COLO829 (cell line): ENCODE measurements around the gene THAP3.
A peak's percentile ranks its signal among the peaks of the same experiment; 100 is the strongest.

Experiments used
- DNase-seq: peaks from one replicate; pipeline ENCODE4 v3.0.0; 2012; ENCODE audit warnings: low spot score

The THAP3 gene, protein sequence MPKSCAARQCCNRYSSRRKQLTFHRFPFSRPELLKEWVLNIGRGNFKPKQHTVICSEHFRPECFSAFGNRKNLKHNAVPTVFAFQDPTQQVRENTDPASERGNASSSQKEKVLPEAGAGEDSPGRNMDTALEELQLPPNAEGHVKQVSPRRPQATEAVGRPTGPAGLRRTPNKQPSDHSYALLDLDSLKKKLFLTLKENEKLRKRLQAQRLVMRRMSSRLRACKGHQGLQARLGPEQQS

GRCh38 chr1:6624710-6625583, at the start of gene THAP3:
Gene THAP3, plus strand, starts transcription at chr1:6624868. Its CDS starts 351 bp downstream, at chr1:6625219.
- DNase-seq = peak; percentile 65

GRCh38 chr1:6577831-6578525, 46.7 kb upstream of the THAP3 start:
- peak; percentile 48 for DNase-seq

DNA sequence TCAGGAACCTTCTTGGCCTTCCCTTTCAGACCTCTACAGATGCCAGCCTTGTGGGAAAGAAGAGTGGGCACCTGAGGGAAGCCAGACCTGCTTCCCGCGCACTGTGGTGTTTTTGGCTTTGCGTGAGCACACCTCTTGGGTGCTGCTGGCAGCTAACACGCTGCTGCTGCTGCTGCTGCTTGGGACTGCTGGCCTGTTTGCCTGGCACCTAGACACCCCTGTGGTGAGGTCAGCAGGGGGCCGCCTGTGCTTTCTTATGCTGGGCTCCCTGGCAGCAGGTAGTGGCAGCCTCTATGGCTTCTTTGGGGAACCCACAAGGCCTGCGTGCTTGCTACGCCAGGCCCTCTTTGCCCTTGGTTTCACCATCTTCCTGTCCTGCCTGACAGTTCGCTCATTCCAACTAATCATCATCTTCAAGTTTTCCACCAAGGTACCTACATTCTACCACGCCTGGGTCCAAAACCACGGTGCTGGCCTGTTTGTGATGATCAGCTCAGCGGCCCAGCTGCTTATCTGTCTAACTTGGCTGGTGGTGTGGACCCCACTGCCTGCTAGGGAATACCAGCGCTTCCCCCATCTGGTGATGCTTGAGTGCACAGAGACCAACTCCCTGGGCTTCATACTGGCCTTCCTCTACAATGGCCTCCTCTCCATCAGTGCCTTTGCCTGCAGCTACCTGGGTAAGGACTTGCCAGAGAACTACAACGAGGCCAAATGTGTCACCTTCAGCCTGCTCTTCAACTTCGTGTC, 45.9 kb upstream of the THAP3 start:
- DNase-seq = no peak

DNA sequence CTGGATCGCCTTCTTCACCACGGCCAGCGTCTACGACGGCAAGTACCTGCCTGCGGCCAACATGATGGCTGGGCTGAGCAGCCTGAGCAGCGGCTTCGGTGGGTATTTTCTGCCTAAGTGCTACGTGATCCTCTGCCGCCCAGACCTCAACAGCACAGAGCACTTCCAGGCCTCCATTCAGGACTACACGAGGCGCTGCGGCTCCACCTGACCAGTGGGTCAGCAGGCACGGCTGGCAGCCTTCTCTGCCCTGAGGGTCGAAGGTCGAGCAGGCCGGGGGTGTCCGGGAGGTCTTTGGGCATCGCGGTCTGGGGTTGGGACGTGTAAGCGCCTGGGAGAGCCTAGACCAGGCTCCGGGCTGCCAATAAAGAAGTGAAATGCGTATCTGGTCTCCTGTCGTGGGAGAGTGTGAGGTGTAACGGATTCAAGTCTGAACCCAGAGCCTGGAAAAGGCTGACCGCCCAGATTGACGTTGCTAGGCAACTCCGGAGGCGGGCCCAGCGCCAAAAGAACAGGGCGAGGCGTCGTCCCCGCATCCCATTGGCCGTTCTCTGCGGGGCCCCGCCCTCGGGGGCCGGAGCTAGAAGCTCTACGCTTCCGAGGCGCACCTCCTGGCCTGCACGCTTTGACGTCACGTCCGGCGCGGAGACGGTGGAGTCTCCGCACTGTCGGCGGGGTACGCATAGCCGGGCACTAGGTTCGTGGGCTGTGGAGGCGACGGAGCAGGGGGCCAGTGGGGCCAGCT, 45.1 kb upstream of the THAP3 start, which contains the start of gene ZBTB48:
Gene ZBTB48 (plus strand): TSS at position 621 of the 745 bp plus-strand sequence. CDS start 616 bp downstream, outside the sequence.
- peak; percentile 98 for DNase-seq

- no peak for DNase-seq
Observed at GRCh38 chr1:6580119-6580592, 44.5 kb upstream of the THAP3 start.

DNA sequence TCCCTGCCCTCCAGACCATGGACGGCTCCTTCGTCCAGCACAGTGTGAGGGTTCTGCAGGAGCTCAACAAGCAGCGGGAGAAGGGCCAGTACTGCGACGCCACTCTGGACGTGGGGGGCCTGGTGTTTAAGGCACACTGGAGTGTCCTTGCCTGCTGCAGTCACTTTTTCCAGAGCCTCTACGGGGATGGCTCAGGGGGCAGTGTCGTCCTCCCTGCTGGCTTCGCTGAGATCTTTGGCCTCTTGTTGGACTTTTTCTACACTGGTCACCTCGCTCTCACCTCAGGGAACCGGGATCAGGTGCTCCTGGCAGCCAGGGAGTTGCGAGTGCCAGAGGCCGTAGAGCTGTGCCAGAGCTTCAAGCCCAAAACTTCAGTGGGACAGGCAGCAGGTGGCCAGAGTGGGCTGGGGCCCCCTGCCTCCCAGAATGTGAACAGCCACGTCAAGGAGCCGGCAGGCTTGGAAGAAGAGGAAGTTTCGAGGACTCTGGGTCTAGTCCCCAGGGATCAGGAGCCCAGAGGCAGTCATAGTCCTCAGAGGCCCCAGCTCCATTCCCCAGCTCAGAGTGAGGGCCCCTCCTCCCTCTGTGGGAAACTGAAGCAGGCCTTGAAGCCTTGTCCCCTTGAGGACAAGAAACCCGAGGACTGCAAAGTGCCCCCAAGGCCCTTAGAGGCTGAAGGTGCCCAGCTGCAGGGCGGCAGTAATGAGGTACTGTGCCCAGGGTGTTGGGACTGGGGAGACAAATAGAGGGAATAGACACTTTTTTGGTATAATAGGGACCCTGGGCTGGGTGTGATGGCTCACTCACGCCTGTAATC, 43.9 kb upstream of the THAP3 start:
- no peak for DNase-seq

GRCh38 chr1:6581561-6582305, 42.9 kb upstream of the THAP3 start:
- no peak for DNase-seq

GRCh38 chr1:6582370-6582769, 42.3 kb upstream of the THAP3 start:
- DNase-seq = no peak

- no peak for DNase-seq
Observed at GRCh38 chr1:6584126-6585080, 40.3 kb upstream of the THAP3 start.

- no peak for DNase-seq
Observed at GRCh38 chr1:6585081-6585722, 39.5 kb upstream of the THAP3 start.

- DNase-seq = no peak
Observed at GRCh38 chr1:6585841-6586240, 38.8 kb upstream of the THAP3 start.

DNA sequence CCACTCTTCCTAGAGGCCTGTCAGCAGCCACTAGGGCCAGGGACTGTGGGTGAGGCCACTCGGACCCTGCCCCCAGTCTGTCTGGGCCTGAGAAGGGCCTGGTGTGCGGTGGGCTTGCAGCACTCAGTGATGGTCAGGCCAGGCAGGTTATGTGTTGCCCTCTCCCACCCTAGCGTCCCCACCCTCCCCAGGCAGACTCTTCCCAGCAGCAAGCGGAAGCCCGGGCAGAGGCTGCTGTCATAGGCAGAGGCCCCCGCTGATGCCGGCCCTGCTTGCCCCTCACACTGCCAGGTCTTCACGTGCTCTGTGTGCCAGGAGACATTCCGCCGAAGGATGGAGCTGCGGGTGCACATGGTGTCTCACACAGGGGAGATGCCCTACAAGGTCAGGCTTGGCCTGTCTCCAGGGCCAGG, 38.3 kb upstream of the THAP3 start:
- DNase-seq = no peak

- DNase-seq = no peak
Observed at GRCh38 chr1:6587261-6588005, 37.2 kb upstream of the THAP3 start.

DNA sequence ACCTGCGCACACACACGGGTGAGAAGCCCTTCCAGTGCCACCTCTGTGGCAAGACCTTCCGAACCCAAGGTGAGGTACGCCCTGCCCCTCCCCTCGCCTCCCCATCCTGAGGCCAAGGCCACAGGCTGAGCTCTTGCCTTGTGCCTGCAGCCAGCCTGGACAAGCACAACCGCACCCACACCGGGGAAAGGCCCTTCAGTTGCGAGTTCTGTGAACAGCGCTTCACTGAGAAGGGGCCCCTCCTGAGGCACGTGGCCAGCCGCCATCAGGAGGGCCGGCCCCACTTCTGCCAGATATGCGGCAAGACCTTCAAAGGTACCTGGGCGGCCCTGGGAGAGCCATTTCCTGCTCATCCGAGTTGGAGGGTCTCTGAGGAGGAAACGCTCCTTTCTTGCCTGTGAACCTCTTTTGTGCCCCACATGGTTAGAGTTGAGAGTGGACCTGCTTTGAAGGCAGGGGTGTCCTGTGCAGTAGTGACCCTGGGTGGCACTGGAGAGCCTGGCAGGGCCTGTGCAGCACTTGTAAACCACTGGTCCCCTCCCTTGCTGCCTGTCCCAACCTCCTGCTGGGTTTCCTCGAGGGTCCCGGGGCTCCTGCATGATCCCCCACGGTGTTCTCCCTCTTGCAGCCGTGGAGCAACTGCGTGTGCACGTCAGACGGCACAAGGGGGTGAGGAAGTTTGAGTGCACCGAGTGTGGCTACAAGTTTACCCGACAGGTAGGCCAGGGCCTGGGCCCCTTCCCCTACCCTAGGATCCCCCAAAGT, 36.4 kb upstream of the THAP3 start:
- DNase-seq = no peak

- DNase-seq = no peak
Observed at GRCh38 chr1:6588893-6589520, 35.7 kb upstream of the THAP3 start.

DNA sequence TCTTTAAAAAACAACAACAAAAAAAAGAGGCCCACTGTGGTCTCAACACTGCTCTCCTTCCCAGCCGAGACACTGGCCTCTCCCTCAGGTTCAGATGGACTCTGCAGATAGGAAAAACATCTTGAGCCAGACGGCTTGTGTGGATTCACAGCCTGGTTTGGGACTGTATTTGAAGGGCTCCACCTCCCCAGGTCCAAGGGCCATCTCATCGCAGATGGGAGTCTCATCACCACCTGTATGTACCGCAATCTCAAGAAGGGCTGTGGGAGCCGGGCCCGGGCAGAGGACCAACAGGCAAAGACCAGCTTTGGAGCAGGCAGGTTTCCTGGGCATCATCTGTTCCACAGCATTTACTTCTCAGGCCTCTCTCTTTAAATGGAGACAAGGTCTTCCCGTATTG, 34.6 kb upstream of the THAP3 start:
- DNase-seq = no peak
